Thoracic aorta (tissue), 2 donors: ENCODE measurements around the gene ABCC1. TPM values are rescaled to one million over a fixed set of nuclear protein-coding genes. Genes with fewer than 3 reads are reported as not detected.

ENCODE experiments used
- ATAC-seq: fragments of 150-250 bp; one replicate; pipeline ENCODE4 v1.8.0; 2017; ENCODE audit warnings: low read depth; ENCODE audit not compliant: insufficient number of reproducible peaks, low FRiP score
- DNase-seq: peaks from one replicate; pipeline ENCODE4 v3.0.0-alpha.2; 2020; ENCODE audit warnings: low spot score
- H3K27ac ChIP-seq, 2 donors: fragments of 200-600 bp; sonication (generic); 1 replicate in 1 of 2; 2 replicates in 1 of 2; pipeline ENCODE4 v1.5.1; 2016; ENCODE audit warnings: mild to moderate bottlenecking in 2 of 2, moderate library complexity in 2 of 2
- H3K27me3 ChIP-seq: fragments of 200-600 bp; sonication (generic); replicated peaks from 2 replicates; pipeline ENCODE4 v1.6.0; 2016; ENCODE audit warnings: mild to moderate bottlenecking; ENCODE audit not compliant: insufficient read depth
- H3K36me3 ChIP-seq: fragments of 200-600 bp; sonication (generic); one replicate; pipeline ENCODE4 v1.5.1; 2016
- H3K4me1 ChIP-seq, 2 donors: fragments of 200-600 bp; sonication (generic); 1 replicate in 1 of 2; 2 replicates in 1 of 2; pipeline versions ENCODE4 v1.5.1 to v1.6.0; 2016; ENCODE audit warnings: low read depth in 2 of 2, mild to moderate bottlenecking in 1 of 2; ENCODE audit not compliant: control insufficient read depth in 1 of 2
- H3K4me3 ChIP-seq: fragments of 200-600 bp; sonication (generic); 2 replicates; pipeline ENCODE4 v1.5.1; 2016; ENCODE audit warnings: mild to moderate bottlenecking
- H3K9me3 ChIP-seq: fragments of 200-600 bp; sonication (generic); 2 replicates; pipeline ENCODE4 v1.5.1; 2016
- total RNA-seq, 2 donors: library from RNA; depleted of rRNA; stranded (reverse); fragments of >200 nt; gene quantifications; one replicate each; pipeline versions ENCODE4 v1.1.0 to v1.2.3, GENCODE V29; 2016
- TF ChIP-seq, protein P1 (sequence below): fragments of 200-600 bp; sonication (generic); IDR thresholded peaks from one replicate; pipeline ENCODE4 v1.5.1; 2019; ENCODE audit warnings: antibody characterized with exemption

The ABCC1 gene
- total RNA-seq, 2 donors from 2014 or later, result 89.2 to 94.9 TPM

DNA sequence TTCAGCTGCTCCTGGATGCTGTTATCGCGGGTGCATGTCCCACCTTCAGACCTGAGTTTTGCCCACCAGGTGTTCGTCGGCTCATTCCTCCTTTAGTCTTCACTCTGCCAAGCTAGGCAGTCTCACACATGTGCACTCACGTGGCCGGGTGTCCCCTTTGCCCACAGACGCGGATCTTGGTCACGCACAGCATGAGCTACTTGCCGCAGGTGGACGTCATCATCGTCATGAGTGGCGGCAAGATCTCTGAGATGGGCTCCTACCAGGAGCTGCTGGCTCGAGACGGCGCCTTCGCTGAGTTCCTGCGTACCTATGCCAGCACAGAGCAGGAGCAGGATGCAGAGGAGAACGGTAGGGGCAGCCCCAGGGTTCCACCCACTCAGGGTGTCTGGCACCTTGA is 140.8 kb downstream of the ABCC1 start:
- TF ChIP-seq, protein P1, sequence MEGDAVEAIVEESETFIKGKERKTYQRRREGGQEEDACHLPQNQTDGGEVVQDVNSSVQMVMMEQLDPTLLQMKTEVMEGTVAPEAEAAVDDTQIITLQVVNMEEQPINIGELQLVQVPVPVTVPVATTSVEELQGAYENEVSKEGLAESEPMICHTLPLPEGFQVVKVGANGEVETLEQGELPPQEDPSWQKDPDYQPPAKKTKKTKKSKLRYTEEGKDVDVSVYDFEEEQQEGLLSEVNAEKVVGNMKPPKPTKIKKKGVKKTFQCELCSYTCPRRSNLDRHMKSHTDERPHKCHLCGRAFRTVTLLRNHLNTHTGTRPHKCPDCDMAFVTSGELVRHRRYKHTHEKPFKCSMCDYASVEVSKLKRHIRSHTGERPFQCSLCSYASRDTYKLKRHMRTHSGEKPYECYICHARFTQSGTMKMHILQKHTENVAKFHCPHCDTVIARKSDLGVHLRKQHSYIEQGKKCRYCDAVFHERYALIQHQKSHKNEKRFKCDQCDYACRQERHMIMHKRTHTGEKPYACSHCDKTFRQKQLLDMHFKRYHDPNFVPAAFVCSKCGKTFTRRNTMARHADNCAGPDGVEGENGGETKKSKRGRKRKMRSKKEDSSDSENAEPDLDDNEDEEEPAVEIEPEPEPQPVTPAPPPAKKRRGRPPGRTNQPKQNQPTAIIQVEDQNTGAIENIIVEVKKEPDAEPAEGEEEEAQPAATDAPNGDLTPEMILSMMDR, result no peak
- Histone ChIP-seq H3K4me1 (peaks cover 34 to 68% of the 10 kb centered on the region in 2 donors), H3K36me3 (peaks cover 21% of the 10 kb centered on the region), H3K27me3 (no peaks in the 10 kb centered on the region), H3K9me3 (no peaks in the 10 kb centered on the region), H3K4me3 (no peak overlapping the region), H3K27ac (no peak overlapping the region)
- ATAC-seq (no peak), DNase-seq (no peak)

DNA sequence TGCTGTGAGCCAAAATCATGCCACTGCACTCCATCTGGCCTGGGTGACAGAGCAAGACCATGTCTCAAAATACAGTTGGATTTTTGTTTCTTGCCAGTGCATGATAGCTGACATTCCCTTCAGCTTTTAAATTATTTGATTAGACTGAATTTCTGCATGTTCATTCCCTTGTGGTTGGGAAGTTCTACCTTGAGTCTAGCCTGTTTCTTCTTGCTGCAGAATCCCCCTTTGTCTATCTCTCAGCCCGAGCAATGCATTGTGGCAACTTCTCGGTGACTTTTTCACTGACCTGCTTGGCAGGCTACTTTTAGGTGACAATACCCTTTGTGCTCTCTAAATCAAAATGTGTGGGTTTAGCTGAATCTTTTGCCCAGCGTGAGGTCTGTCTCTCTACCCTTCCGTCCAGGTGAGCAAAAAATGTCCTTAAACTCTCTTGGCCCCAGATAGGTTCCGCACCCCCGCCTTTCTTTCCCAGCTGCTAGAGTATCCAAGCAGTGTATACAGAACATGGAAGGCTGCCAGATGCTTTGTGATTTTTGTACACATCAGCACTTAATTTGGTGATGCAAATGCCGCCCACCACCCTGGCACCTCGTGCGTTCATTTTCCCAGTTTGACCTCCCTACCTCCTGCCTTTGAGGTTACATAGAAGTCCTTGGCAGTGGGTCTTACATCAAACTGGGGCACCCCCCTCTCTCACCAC is 143.7 kb downstream of the ABCC1 start:
- no peak for DNase-seq
- H3K27ac ChIP-seq, result peak overlapping the region; percentile 27 to 63
- H3K4me3 ChIP-seq, result no peak overlapping the region
- ATAC-seq, result no peak
- H3K4me1 ChIP-seq, result peaks cover 34 to 66% of the 10 kb centered on the region in 2 donors
- H3K36me3 ChIP-seq, result peaks cover 21% of the 10 kb centered on the region
- TF ChIP-seq, protein P1, result no peak
- H3K27me3 ChIP-seq, result no peaks in the 10 kb centered on the region
- H3K9me3 ChIP-seq, result no peaks in the 10 kb centered on the region

DNA sequence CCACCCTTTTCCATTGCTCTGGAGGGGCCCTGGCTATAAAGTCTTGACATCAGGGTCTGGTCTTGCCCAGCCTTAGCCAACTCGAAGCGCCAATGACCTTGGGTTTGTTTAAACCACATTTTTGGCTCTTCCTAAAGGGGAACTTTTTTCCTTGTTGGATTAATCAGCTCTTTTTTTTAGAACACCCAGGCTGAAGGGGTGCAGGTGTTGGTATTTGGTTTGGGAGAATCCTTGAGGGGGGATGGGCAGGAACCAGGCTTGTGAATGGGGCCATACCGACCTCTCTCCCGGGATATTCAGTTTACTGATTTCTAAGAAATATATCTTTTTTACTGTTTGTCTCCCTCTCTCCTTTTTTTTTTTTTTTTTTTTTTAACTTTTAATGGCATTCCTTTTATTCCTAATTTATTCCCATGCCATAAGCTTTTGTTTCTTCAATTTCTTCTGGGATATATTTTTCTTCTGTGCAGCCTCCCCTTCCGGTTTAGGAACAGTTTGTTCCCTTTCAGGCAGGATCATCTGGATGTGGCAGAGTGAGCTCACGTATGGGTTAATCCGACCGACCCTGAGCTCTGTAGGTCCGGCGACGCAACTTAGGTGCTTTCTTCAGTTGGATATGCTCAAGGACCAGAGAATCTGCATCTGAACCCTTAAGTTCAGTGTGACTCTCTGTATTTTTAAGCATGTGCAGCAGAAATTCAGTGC is 144.4 kb downstream of the ABCC1 start:
- Histone ChIP-seq H3K4me3 (no peak overlapping the region), H3K27ac (peak overlapping the region; percentile 27 to 63), H3K9me3 (no peaks in the 10 kb centered on the region), H3K27me3 (no peaks in the 10 kb centered on the region), H3K36me3 (peaks cover 24% of the 10 kb centered on the region), H3K4me1 (peaks cover 33 to 59% of the 10 kb centered on the region in 2 donors)
- DNase-seq (no peak), ATAC-seq (no peak)
- TF ChIP-seq, protein P1, result no peak

DNA sequence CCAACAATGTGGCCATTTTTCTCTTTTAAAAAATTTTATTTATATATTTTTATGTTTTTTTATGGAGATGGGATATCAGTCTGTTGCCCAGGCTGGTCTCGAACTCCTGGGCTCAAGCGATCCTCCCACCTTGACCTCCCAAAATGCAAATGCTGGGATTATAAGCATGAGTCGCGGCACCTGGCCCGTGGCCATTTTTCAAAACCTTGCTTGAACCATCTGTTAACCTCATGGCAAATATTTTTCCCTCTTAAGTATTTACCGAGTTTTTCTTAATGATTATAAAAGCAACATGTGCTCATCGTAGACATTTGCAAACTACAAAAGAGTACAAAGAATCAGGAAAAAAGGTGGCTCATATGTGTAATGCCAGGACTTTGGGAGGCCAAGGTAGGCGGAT is 146.2 kb downstream of the ABCC1 start:
- TF ChIP-seq, protein P1, result no peak
- no peaks in the 10 kb centered on the region for H3K27me3 ChIP-seq
- H3K36me3 ChIP-seq, result peaks cover 15% of the 10 kb centered on the region
- H3K9me3 ChIP-seq, result no peaks in the 10 kb centered on the region
- no peak for DNase-seq
- H3K27ac ChIP-seq, result peak overlapping the region; percentile 88 to 89
- H3K4me3 ChIP-seq, result no peak overlapping the region
- no peak for ATAC-seq
- peaks cover 29 to 54% of the 10 kb centered on the region in 2 donors for H3K4me1 ChIP-seq

DNA sequence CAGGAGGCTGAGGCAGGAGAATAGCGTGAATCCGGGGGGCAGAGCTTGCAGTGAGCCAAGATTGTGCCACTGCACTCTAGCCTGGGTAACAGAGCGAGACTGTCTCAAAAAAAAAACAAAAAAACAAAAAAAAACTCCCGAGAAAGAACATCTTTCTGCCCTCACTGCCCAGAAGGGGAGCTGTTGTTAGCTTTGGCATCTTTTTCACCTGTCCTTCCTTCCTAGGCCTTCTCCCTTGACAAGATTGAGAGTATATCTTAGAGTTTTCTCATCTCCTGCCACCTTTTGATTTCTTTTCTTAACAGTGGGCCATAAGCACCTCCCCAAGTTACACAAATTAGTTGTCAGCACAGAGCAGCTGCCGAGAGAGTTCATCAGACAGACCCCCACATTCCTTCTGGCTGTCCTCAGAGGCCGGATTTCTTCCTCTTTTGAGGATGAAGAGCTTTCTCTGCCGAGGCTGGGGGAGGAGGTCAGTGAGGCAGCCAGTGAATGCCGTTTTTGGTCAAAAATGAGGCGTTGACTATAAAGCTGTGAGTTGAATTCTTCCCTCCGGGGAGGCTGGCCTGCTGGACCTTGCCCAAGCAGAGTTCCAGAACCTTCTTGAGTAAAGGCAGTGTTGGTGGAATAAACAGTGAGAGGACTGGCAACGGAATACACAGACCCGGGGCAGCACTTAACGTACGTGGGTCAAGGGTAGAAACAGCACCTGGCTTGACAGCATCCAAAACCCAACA is 146.9 kb downstream of the ABCC1 start:
- Histone ChIP-seq H3K4me3 (peak overlapping the region; percentile 26), H3K27ac (peak overlapping the region; percentile 88 to 89), H3K4me1 (peaks cover 29 to 54% of the 10 kb centered on the region in 2 donors), H3K36me3 (peaks cover 9% of the 10 kb centered on the region), H3K9me3 (no peaks in the 10 kb centered on the region), H3K27me3 (no peaks in the 10 kb centered on the region)
- TF ChIP-seq, protein P1, result peak; percentile 30
- peak; percentile 70 for ATAC-seq
- DNase-seq, result peak; percentile 49
